SH-SY5Y (cell line): ENCODE results near the gene RIOX2.

Experiments
- GATA2 ChIP-seq: IDR thresholded peaks from 2 replicates; pipeline ENCODE4 v1.6.1; 2011; ENCODE audit warnings: mild to moderate bottlenecking, low read depth, low read length
- GATA3 ChIP-seq: IDR thresholded peaks from 2 replicates; pipeline ENCODE4 v1.6.1; 2011; ENCODE audit warnings: low read depth, mild to moderate bottlenecking, low read length, moderate library complexity

RIOX2 gene

GRCh38 chr3:97970956-97971620 is 1.1 kb downstream of the RIOX2 start:
- no peak for TF ChIP-seq GATA3
- TF ChIP-seq GATA2 = no peak

GRCh38 chr3:97970156-97970555 is 2.1 kb downstream of the RIOX2 start:
- no peak for TF ChIP-seq GATA2
- TF ChIP-seq GATA3 = no peak

- TF ChIP-seq GATA2 (no peak), GATA3 (no peak)
Measured at GRCh38 chr3:97969541-97969940, 2.7 kb downstream of the RIOX2 start.

- TF ChIP-seq GATA2 = no peak
- no peak for TF ChIP-seq GATA3
Measured at GRCh38 chr3:97968376-97968775, 3.9 kb downstream of the RIOX2 start.

GRCh38 chr3:97967966-97968365 is 4.3 kb downstream of the RIOX2 start:
- no peak for TF ChIP-seq GATA3
- TF ChIP-seq GATA2 = no peak

- TF ChIP-seq GATA2 (no peak), GATA3 (no peak)
Measured at GRCh38 chr3:97960993-97961766, 11.1 kb downstream of the RIOX2 start.

- no peak for TF ChIP-seq GATA2
- TF ChIP-seq GATA3 = no peak
Measured at GRCh38 chr3:97960551-97960950, 11.7 kb downstream of the RIOX2 start.

- TF ChIP-seq GATA2 = no peak
- TF ChIP-seq GATA3 = no peak
Measured at GRCh38 chr3:97959872-97960271, 12.4 kb downstream of the RIOX2 start.

GRCh38 chr3:97958796-97959195 is 13.4 kb downstream of the RIOX2 start:
- TF ChIP-seq GATA2 (no peak), GATA3 (no peak)

- TF ChIP-seq GATA3 (no peak), GATA2 (no peak)
Measured at GRCh38 chr3:97958396-97958795, 13.8 kb downstream of the RIOX2 start.

- TF ChIP-seq GATA3 (no peak), GATA2 (no peak)
Measured at GRCh38 chr3:97957617-97958311, 14.5 kb downstream of the RIOX2 start.

- TF ChIP-seq GATA3 (no peak), GATA2 (no peak)
Measured at GRCh38 chr3:97956051-97956450, 16.2 kb downstream of the RIOX2 start.

GRCh38 chr3:97954228-97954827 is 17.9 kb downstream of the RIOX2 start:
- TF ChIP-seq GATA2 (no peak), GATA3 (no peak)

- no peak for TF ChIP-seq GATA3
- TF ChIP-seq GATA2 = no peak
Measured at GRCh38 chr3:97952872-97953271, 19.4 kb downstream of the RIOX2 start.

GRCh38 chr3:97952280-97952679 is 20.0 kb downstream of the RIOX2 start:
- TF ChIP-seq GATA2 = no peak
- TF ChIP-seq GATA3 = no peak
